ENCODE results near the gene MIGA2.
A peak's percentile ranks its signal among the peaks of the same experiment; 100 is the strongest.

DNA sequence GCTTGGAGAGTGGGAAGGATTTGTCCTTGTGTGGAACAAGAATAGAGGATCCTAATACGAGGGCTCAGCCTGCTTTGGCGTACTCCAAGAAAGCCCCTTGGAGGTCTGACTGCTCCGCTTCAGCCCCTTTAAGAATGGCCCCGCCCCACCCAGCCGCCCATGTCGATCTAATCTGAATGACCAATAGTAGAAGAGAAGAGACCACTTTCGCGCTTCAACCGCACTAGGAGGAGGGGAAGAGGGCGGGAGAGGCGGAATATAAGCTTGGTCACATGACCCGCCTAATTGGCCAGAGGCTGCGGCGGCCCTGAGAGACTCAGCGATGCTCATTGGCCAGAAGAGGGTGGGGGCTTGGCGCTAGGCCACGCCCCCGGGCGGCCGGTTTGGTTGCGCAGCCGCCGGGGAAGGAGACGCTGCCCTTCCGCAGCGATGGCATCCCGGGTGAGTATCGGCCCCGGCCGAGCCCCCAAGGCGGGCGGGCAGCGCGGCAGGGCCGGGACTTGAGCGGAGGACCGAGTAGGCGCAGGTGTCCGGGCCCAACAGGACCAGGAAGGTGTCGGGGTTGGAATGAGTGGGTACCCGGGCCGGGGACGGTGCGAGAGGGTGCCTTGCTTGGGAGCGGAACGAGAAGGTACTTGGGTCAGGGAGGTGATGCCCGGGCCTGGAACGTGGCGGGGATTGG lies at the start of gene MIGA2:
- no peak for TF ChIP-seq EZH2phosphoT487 (IDR thresholded peaks at IDR 0.05; ENCODE audit: unreplicated experiment)
- peak; percentile 95 for TF ChIP-seq POLR2AphosphoS5 (IDR thresholded peaks at IDR 0.05; ENCODE audit: low read depth)
- TF ChIP-seq CTCF (conservative IDR thresholded peaks at IDR 0.05; ENCODE audit: low read depth in 2 of 2): no peak
- TF ChIP-seq, protein P1, sequence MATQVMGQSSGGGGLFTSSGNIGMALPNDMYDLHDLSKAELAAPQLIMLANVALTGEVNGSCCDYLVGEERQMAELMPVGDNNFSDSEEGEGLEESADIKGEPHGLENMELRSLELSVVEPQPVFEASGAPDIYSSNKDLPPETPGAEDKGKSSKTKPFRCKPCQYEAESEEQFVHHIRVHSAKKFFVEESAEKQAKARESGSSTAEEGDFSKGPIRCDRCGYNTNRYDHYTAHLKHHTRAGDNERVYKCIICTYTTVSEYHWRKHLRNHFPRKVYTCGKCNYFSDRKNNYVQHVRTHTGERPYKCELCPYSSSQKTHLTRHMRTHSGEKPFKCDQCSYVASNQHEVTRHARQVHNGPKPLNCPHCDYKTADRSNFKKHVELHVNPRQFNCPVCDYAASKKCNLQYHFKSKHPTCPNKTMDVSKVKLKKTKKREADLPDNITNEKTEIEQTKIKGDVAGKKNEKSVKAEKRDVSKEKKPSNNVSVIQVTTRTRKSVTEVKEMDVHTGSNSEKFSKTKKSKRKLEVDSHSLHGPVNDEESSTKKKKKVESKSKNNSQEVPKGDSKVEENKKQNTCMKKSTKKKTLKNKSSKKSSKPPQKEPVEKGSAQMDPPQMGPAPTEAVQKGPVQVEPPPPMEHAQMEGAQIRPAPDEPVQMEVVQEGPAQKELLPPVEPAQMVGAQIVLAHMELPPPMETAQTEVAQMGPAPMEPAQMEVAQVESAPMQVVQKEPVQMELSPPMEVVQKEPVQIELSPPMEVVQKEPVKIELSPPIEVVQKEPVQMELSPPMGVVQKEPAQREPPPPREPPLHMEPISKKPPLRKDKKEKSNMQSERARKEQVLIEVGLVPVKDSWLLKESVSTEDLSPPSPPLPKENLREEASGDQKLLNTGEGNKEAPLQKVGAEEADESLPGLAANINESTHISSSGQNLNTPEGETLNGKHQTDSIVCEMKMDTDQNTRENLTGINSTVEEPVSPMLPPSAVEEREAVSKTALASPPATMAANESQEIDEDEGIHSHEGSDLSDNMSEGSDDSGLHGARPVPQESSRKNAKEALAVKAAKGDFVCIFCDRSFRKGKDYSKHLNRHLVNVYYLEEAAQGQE (IDR thresholded peaks at IDR 0.05; ENCODE audit: unreplicated experiment): no peak
- no peak for TF ChIP-seq STAT1 (IDR thresholded peaks at IDR 0.05; ENCODE audit: unreplicated experiment)
- no peak for TF ChIP-seq EZH2 (IDR thresholded peaks at IDR 0.05; ENCODE audit: low read depth, unreplicated experiment)
